ENCODE measurements around the gene VSX2.

DNA sequence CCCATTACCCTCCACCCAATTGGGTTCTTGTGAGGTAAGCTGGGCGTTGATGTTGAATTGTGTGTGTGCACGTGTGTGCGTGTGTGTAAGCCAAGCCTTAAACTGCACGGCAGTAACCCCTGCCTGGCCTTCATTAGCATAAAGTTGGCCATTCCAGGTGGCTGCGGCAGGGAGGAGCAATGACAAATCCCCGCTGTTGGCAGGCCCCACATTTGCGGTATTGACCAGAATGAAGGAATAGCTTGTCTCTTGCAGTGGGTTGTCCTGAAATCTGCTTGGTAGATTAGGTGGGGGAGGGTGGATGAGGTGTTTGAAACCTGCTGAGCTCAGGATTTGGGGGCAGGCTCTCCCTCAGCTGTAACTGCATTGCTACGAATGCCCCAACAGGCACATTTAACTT lies 7.3 kb downstream of the VSX2 start:
- TF ChIP-seq ZNF792 (tag by site-specific recombination; IDR thresholded peaks at IDR 0.05) (no peak), ZNF560 (tag by site-specific recombination; IDR thresholded peaks at IDR 0.05; ENCODE audit: borderline replicate concordance) (no peak), SALL2 (tag by site-specific recombination; IDR thresholded peaks at IDR 0.05; ENCODE audit: borderline replicate concordance) (no peak)
- TF ChIP-seq, protein P1, sequence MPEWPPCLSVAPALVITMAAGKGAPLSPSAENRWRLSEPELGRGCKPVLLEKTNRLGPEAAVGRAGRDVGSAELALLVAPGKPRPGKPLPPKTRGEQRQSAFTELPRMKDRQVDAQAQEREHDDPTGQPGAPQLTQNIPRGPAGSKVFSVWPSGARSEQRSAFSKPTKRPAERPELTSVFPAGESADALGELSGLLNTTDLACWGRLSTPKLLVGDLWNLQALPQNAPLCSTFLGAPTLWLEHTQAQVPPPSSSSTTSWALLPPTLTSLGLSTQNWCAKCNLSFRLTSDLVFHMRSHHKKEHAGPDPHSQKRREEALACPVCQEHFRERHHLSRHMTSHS (tag by site-specific recombination; IDR thresholded peaks at IDR 0.05): no peak
- TF ChIP-seq, protein P2, sequence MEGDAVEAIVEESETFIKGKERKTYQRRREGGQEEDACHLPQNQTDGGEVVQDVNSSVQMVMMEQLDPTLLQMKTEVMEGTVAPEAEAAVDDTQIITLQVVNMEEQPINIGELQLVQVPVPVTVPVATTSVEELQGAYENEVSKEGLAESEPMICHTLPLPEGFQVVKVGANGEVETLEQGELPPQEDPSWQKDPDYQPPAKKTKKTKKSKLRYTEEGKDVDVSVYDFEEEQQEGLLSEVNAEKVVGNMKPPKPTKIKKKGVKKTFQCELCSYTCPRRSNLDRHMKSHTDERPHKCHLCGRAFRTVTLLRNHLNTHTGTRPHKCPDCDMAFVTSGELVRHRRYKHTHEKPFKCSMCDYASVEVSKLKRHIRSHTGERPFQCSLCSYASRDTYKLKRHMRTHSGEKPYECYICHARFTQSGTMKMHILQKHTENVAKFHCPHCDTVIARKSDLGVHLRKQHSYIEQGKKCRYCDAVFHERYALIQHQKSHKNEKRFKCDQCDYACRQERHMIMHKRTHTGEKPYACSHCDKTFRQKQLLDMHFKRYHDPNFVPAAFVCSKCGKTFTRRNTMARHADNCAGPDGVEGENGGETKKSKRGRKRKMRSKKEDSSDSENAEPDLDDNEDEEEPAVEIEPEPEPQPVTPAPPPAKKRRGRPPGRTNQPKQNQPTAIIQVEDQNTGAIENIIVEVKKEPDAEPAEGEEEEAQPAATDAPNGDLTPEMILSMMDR (tag by site-specific recombination; IDR thresholded peaks at IDR 0.05): no peak
- TF ChIP-seq, protein P3, sequence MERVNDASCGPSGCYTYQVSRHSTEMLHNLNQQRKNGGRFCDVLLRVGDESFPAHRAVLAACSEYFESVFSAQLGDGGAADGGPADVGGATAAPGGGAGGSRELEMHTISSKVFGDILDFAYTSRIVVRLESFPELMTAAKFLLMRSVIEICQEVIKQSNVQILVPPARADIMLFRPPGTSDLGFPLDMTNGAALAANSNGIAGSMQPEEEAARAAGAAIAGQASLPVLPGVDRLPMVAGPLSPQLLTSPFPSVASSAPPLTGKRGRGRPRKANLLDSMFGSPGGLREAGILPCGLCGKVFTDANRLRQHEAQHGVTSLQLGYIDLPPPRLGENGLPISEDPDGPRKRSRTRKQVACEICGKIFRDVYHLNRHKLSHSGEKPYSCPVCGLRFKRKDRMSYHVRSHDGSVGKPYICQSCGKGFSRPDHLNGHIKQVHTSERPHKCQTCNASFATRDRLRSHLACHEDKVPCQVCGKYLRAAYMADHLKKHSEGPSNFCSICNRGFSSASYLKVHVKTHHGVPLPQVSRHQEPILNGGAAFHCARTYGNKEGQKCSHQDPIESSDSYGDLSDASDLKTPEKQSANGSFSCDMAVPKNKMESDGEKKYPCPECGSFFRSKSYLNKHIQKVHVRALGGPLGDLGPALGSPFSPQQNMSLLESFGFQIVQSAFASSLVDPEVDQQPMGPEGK (tag by site-specific recombination; IDR thresholded peaks at IDR 0.05): no peak
